Right atrium auricular region (tissue), 2 donors: ENCODE data around the gene MED27. TPM values are rescaled to one million over a fixed set of nuclear protein-coding genes. Genes with fewer than 3 reads are reported as not detected.

Experiments
- DNase-seq: peaks from one replicate; pipeline ENCODE4 v3.0.0-alpha.2; 2019; ENCODE audit warnings: low spot score
- H3K27ac ChIP-seq, 2 donors: fragments of 200-600 bp; sonication (generic); 1 replicate in 1 of 2; 2 replicates in 1 of 2; pipeline ENCODE4 v1.5.1; 2016 to 2019
- H3K27me3 ChIP-seq, 2 donors: fragments of 200-600 bp; sonication (generic); one replicate each; pipeline versions ENCODE4 v1.5.1 to v1.6.0; 2017 to 2019
- H3K36me3 ChIP-seq: fragments of 200-600 bp; sonication (generic); one replicate; pipeline ENCODE4 v1.5.1; 2016
- H3K4me1 ChIP-seq, 2 donors: fragments of 200-600 bp; sonication (generic); one replicate each; pipeline versions ENCODE4 v1.5.1 to v1.6.0; 2017 to 2019
- H3K4me3 ChIP-seq, 2 donors: fragments of 200-600 bp; sonication (generic); 1 replicate in 1 of 2; 2 replicates in 1 of 2; pipeline ENCODE4 v1.5.1; 2017 to 2019; ENCODE audit warnings: mild to moderate bottlenecking in 1 of 2, moderate library complexity in 1 of 2
- H3K9me3 ChIP-seq, 2 donors: fragments of 200-600 bp; sonication (generic); one replicate each; pipeline ENCODE4 v1.5.1; 2019
- CTCF ChIP-seq, 2 donors: fragments of 200-600 bp; sonication (generic); IDR thresholded peaks; one replicate each; pipeline ENCODE4 v1.5.1; 2019; ENCODE audit warnings: antibody characterized with exemption in 2 of 2
- total RNA-seq, 2 donors: library from RNA; depleted of rRNA; stranded (reverse); fragments of >200 nt; gene quantifications; one replicate each; pipeline ENCODE4 v1.1.0, GENCODE V29; 2016

The MED27 gene
- total RNA-seq, 2 donors from 2014 or later: 12.5 to 15.3 TPM

- no peak for DNase-seq
- Histone ChIP-seq H3K36me3 (peaks cover 12% of the 10 kb centered on the region), H3K9me3 (no peaks in the 10 kb centered on the region), H3K27ac (no peak overlapping the region), H3K27me3 (no peaks in the 10 kb centered on the region), H3K4me1 (no peaks in the 10 kb centered on the region), H3K4me3 (no peak overlapping the region)
- no peak for TF ChIP-seq CTCF (IDR thresholded peaks at IDR 0.05)
These were observed 214.0 kb downstream of the MED27 start for GRCh38 chr9:131865446-131866195.

DNA sequence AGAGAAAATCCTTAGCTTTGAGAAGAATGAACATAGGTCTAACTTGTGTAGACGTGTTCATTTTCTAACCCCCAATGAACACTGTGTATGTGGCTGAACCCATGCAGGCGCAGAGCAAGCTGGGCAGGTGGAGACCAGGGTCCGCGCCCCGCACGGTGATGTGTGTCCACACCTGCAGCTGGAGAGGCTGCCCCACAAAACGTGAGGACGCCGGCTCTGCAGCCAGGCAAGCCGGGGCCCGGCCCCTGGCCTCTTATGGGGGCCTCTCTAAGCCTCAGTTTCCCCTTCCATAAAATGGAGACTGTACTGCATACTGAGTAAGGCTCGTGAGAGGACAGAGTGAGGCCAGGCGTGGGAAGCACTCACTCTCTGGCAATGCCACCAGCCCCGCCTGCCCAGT is 215.1 kb downstream of the MED27 start:
- no peak for DNase-seq
- Histone ChIP-seq H3K4me1 (no peaks in the 10 kb centered on the region), H3K27me3 (no peaks in the 10 kb centered on the region), H3K9me3 (no peaks in the 10 kb centered on the region), H3K36me3 (peaks cover 22% of the 10 kb centered on the region), H3K4me3 (no peak overlapping the region), H3K27ac (no peak overlapping the region)
- no peak for TF ChIP-seq CTCF (IDR thresholded peaks at IDR 0.05)

- Histone ChIP-seq H3K9me3 (no peaks in the 10 kb centered on the region), H3K4me1 (no peaks in the 10 kb centered on the region), H3K4me3 (no peak overlapping the region), H3K27ac (no peak overlapping the region), H3K27me3 (no peaks in the 10 kb centered on the region), H3K36me3 (peaks cover 25% of the 10 kb centered on the region)
- no peak for TF ChIP-seq CTCF (IDR thresholded peaks at IDR 0.05)
- no peak for DNase-seq
These were observed 216.3 kb downstream of the MED27 start for GRCh38 chr9:131863306-131863896.

GRCh38 chr9:131862261-131862660 is 217.4 kb downstream of the MED27 start:
- H3K27ac ChIP-seq: no peak overlapping the region
- H3K27me3 ChIP-seq: no peaks in the 10 kb centered on the region
- no peak for TF ChIP-seq CTCF (IDR thresholded peaks at IDR 0.05)
- H3K4me3 ChIP-seq: no peak overlapping the region
- H3K36me3 ChIP-seq: peaks cover 25% of the 10 kb centered on the region
- H3K9me3 ChIP-seq: no peaks in the 10 kb centered on the region
- no peak for DNase-seq
- H3K4me1 ChIP-seq: no peaks in the 10 kb centered on the region

- no peak for DNase-seq
- H3K9me3 ChIP-seq: no peaks in the 10 kb centered on the region
- TF ChIP-seq CTCF (IDR thresholded peaks at IDR 0.05): no peak
These were observed 219.2 kb downstream of the MED27 start for GRCh38 chr9:131860430-131860829.

More at GRCh38 chr9:131860430-131860829, 219.2 kb downstream of the MED27 start:
- H3K4me3 ChIP-seq: no peak overlapping the region
- H3K4me1 ChIP-seq: no peaks in the 10 kb centered on the region
- no peak overlapping the region for H3K27ac ChIP-seq
- H3K27me3 ChIP-seq: no peaks in the 10 kb centered on the region
- H3K36me3 ChIP-seq: peaks cover 25% of the 10 kb centered on the region
